GM21825 (cell line): Measurements from ENCODE around the gene CTXN1.

Experiments used
- ATAC-seq: cut with Tn5 transposase; IDR thresholded peaks from one replicate; pipeline ENCODE4 v1.9.1; 2021; ENCODE audit warnings: mild to moderate bottlenecking, moderate library complexity; ENCODE audit not compliant: unreplicated experiment

CTXN1 gene

DNA sequence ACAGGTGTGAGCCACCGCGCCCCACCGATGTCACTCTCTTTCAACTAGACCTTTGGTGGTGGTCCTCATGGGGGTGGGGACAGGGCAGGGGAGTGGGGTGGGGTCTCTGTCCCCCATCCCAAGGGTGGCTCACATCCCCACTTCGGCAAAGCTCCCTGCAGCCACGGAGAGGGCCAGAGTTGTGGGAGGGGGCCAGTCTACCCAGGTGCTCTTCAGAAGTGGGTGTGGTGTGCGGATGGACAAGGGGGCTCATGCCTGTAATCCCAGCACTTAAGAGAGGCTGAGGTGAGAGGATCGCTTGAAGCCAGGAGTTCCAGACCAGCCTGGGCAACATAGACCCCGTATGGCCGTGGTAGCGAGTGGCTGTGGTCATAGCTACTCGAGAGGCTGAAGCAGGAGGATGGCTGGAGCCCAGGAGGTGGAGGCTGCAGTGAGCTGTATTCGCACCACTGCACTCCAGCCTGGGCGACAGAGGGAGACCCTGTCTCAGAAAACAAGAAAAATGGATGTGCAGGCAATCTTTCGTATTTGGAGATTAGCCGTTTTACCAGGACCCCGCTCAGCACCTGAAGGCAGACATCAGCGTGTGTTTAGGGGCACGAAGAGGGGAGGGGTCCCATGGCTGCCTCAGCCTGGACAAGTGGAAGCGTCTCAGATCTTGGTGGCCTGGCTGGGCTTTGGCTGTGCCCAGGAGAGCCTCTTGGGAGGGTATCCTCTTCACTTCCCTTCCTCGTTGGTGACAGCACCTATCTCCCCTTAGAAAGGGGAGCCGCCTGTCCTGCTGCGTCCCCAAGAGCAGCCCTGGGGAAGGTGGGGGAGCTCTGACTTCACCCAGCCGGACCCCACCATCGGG is 10.5 kb downstream of the CTXN1 start:
- no peak for ATAC-seq

- no peak for ATAC-seq
Measured at GRCh38 chr19:7914598-7915045, 11.3 kb downstream of the CTXN1 start, which contains the start of gene TGFBR3L. Gene TGFBR3L (plus strand): TSS chr19:7914830.

GRCh38 chr19:7914099-7914498 is 11.8 kb downstream of the CTXN1 start:
- no peak for ATAC-seq

GRCh38 chr19:7913652-7914051 is 12.3 kb downstream of the CTXN1 start:
- no peak for ATAC-seq

DNA sequence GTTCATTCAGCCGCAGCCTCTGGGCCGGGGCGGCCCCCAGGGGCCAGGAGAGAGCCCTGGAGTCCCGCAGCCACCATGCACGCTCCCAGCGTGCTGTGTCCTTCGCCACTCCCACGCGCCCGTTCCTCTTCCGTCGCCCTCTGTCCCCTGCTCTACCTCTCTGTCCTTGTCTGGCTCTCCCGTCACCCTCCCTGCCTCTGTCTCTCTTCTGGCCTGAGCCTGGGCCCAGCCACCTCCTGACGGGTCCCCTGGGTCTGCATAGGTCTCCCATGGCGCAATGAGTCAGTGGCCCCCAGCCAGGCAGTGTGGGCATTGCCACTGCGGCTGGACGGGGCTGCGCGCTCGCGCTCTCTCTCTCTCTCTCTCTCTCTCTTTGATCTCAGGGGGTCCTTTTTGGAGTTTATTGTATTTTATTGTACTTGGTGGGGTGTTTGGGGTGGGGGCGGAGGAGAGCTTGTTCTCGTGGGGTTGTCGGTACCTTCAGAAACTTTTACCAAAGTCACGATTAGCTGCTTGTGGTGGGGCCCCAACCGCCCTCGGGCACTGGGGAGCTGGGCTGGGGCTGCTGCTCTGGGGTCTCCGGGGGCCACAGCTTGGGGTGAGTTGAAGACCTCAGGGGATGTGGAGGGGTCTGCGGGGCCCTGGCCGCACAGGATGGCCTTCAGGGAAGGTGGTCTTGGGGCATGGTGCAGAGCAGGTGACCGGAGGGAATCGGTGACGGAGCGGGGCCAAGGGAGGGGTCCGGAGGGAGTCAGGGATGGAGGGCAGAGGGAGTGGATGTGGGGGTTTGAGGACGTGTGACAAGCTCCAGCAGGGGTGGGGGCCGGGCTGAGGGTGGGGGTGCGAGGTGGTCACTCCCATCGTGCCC is 13.0 kb downstream of the CTXN1 start:
- ATAC-seq: no peak

- ATAC-seq: no peak
Measured at GRCh38 chr19:7912144-7912696, 13.7 kb downstream of the CTXN1 start.

- no peak for ATAC-seq
Measured at GRCh38 chr19:7911508-7912143, 14.3 kb downstream of the CTXN1 start.

DNA sequence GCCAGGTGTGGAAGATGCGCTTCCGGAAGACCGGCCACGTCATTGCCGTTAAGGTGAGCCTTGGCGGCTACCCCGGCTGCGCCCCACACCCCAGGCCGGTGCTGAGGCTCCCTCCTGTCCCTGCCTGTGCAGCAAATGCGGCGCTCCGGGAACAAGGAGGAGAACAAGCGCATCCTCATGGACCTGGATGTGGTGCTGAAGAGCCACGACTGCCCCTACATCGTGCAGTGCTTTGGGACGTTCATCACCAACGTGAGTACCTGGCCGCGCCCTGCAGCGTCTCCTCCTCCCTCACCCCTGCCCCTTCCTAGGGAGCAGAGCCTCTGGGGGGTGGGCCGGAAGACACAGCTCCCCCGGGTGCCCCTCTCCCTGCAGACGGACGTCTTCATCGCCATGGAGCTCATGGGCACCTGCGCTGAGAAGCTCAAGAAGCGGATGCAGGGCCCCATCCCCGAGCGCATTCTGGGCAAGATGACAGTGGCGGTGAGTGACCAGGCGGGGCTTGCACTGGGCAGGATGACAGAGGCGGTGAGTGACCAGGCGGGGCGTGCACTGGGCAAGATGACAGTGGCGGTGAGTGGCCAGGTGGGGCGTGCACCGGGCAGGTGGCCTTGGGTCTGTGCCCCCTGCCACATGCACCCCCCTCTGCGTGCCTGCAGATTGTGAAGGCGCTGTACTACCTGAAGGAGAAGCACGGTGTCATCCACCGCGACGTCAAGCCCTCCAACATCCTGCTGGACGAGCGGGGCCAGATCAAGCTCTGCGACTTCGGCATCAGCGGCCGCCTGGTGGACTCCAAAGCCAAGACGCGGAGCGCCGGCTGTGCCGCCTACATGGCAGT is 15.4 kb downstream of the CTXN1 start:
- ATAC-seq: no peak

GRCh38 chr19:7909471-7910067 is 16.4 kb downstream of the CTXN1 start:
- no peak for ATAC-seq

- ATAC-seq: no peak
Measured at GRCh38 chr19:7908742-7909461, 17.0 kb downstream of the CTXN1 start.

- no peak for ATAC-seq
Measured at GRCh38 chr19:7908078-7908699, 17.7 kb downstream of the CTXN1 start.

- no peak for ATAC-seq
Measured at GRCh38 chr19:7907544-7907943, 18.4 kb downstream of the CTXN1 start.

DNA sequence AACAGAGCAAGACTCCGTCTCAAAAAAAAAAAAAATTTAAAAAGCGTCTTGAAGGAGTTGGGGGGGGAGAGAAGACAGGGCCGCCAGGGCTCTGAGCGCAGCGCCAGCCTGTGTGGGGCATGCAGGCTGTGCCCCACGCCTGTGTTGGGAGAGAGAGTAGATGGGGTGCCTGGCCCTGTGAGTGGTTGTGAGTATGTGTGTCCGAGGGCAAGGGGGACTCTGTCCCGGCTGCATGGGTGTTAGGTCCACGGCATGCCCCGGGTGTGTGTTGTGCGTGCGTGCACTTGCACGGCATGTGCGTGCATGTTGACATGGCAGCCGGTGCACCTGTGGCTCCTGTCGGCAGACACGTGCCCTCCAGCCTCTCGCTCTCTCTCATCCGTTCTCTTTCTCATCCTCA is 18.8 kb downstream of the CTXN1 start:
- no peak for ATAC-seq

DNA sequence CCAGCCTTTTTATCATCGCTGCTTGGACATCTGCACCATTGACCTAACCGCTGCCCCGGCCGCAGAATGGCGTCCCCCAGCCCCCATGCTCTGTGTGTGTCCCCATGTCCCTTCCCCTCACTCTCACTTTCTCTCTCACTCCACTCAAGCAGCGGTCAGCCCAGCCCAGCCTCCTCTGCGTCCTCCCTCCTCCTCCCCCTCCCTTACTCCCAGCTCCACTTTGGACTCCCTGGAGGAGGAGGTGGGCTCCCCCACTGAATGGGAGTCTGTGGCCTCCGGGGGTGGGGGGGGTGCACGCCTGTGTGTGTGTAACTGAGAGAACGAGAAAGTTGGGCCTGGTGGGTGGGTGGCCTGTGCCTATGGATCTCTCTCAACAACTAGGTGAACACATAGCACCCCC is 20.1 kb downstream of the CTXN1 start:
- ATAC-seq: no peak

DNA sequence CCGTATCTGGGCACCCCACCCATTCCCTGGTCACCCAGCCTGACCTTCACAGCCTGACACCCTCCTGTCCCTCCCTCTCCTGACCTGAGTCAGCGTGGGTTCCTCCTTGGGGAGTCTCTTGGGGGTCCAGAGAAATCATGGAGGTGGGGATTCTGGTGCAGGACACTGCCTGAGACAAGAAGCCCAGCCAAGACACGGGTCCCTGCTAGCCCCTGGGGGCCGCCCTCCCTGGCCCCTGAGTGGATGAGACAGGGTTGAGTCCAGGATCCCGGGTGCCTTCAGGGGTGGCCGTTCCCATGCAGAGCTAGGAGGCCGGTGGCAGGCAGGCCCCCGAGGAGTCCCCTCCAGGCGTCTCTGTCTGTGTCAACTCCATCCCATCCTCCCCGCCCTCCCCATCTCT is 20.7 kb downstream of the CTXN1 start:
- no peak for ATAC-seq

DNA sequence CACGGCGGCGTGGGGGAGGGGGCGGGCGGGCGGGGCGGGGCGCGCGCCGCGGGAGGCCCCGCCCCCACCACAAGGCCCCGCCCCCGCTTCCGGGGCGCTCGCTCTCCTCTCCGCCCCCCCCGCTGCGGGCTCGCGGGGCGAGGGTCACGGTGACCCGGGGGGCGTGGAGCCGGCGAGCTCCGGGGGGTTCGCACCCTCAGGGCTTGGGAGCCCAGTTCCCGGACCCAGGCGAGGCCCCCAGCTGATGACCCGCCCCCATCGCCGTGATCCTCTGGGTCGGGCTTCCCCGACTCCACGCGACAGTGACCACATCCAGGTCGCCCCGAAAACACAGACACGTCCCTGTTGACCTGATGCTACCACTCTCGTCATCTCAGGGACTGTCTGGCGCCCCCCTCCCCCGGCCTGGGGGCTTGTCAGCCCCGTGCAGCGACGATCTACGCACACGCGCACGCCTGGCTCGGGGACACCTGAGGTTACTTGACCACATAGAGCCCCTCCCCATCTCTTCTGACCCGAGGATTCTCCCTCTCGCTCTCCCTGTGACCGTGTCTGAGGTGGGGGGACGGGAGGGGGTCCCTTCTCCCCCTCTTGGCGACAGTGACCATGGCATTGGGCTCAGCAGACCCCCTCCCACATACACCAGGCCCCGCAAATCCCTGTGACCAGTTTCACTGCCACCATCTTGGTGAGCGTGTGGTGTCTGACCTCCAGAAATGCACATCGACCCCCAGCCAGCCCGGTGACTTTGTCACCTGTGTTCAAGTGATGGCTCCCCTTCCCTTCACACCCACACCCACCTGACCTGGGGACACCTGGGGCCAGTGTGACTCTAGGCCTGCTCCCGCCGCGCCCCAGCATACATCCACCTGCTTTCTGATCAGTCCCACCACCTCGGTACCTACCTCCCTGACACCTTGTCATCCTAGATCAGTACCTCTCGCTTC is 21.6 kb downstream of the CTXN1 start:
- peak; percentile 26 for ATAC-seq

DNA sequence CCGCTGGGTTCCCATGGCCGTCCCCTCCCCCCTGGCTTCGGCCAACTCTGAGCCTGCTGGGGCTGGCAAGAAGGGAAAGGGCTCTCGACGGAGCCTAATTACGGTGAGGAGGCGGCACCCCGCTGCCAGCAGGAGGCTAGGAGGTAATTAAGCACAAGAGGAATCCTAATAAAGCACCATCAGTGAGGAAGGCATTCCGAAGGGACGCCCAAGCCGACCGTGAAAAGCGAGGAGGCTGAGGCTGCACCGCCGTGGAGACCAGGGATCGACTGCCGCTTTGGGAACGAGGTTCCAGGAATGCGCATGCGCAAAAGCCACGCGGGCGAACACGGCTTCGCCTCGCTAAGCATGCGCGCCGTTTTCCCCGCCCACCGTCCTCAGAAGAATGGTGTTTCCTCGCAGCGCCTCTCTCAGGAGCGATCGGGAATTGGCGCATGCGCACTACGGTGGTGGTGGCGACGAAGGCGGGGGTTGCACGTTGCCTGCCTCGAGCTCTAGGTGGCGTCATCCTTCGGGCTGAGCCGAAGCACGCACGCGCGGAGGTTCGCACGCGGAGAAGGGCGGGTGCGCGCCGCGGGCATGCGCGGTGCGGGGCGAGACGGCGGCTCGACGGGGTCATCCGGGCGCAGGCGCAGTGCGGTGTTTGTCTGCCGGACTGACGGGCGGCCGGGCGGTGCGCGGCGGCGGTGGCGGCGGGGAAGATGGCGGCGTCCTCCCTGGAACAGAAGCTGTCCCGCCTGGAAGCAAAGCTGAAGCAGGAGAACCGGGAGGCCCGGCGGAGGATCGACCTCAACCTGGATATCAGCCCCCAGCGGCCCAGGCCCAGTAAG is 22.5 kb downstream of the CTXN1 start, which contains the start of gene MAP2K7:
TSS of gene MAP2K7 (plus strand) at position 634 of the 830 bp plus-strand sequence. CDS start at position 702, 68 bp downstream.
- ATAC-seq: peak; percentile 74
